Activated T-cell treated with anti-CD3 and anti-CD28 coated beads, Interleukin-2, amount 50 U/mL, for 4 hours (primary cell): ENCODE measurements around the gene ZFYVE21. TPM values are rescaled to one million over a fixed set of nuclear protein-coding genes. Genes with fewer than 3 reads are reported as not detected.

Source experiments
- ATAC-seq, 2 donors: fragments of 200-7000 bp; cut with Tn5 transposase; one replicate each; pipeline ENCODE4 v1.10.0; 2021
- DNase-seq: peaks from one replicate; pipeline ENCODE4 v3.0.0-alpha.2; 2020
- H3K27me3 Mint-ChIP-seq: one replicate; pipeline ENCODE4 v1.8.0; 2021; ENCODE audit warnings: low read depth, mixed read lengths
- H3K36me3 Mint-ChIP-seq: one replicate; pipeline ENCODE4 v1.8.0; 2022; ENCODE audit warnings: mixed read lengths; ENCODE audit not compliant: insufficient read depth
- H3K4me1 Mint-ChIP-seq: one replicate; pipeline ENCODE4 v1.8.0; 2021; ENCODE audit warnings: low read depth, mixed read lengths
- H3K4me3 Mint-ChIP-seq: one replicate; pipeline ENCODE4 v1.8.0; 2021; ENCODE audit warnings: mild to moderate bottlenecking, moderate library complexity, mixed read lengths
- H3K9me3 Mint-ChIP-seq: one replicate; pipeline ENCODE4 v1.8.0; 2021; ENCODE audit warnings: mixed read lengths
- total RNA-seq, 3 donors: library from RNA; stranded (reverse); gene quantifications; one replicate each; pipeline ENCODE4 v1.2.1, GENCODE V29; 2021

The ZFYVE21 gene
- total RNA-seq, 3 donors from 2014 or later: 13.6 to 19.1 (median 13.7) TPM

GRCh38 chr14:103719751-103720150 is 4.1 kb downstream of the ZFYVE21 start:
- H3K27me3 Mint-ChIP-seq: no peaks in the 10 kb centered on the region
- peaks cover 36% of the 10 kb centered on the region for H3K4me1 Mint-ChIP-seq
- no peaks in the 10 kb centered on the region for H3K36me3 Mint-ChIP-seq
- DNase-seq: no peak
- H3K4me3 Mint-ChIP-seq: no peak overlapping the region
- no peaks in the 10 kb centered on the region for H3K9me3 Mint-ChIP-seq
- no peak for ATAC-seq

DNA sequence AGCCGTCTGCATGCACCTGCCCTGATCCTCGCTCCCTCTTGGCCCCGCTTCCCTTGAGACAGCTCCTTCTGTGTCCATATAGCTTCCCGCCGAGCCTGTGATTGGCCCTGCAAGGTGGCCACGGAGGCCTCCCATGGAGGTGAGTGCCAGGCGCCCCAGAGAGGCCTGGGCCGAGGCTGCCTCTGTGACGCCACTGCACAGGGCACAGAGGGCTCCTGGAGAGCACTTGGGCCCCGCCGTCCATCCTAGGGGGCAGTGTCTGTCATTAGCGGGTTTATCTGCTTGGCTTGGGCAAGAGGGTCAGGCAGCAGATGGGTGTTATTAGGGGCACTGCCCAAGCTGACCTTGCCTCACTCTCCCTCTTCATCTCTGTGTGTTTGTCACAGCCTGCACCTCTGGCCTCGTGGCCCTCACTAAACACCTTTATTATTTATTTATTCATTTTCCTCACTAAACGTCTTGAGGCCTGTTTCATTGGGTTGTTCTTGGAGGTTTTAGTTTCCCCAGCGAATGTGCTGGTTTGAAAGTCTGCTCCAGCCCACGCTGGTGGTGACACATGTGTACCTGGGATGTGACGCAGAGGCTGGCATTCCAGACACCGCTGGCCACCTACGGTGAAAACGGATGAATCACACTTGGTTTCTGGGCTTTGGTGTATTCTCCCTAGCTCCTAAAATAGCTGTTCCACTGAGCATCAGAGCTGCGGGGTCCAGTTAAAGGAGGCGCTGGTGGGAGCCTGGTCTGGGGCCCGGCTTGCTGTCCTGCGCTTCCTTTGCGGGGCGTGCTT is 5.9 kb downstream of the ZFYVE21 start:
- Mint-ChIP-seq H3K9me3 (no peaks in the 10 kb centered on the region), H3K27me3 (no peaks in the 10 kb centered on the region), H3K4me1 (peaks cover 34% of the 10 kb centered on the region), H3K36me3 (no peaks in the 10 kb centered on the region), H3K4me3 (no peak overlapping the region)
- DNase-seq: no peak
- peak; percentile 62 for ATAC-seq

GRCh38 chr14:103723748-103724081 is 8.1 kb downstream of the ZFYVE21 start:
- no peaks in the 10 kb centered on the region for H3K27me3 Mint-ChIP-seq
- DNase-seq (no peak), ATAC-seq (no peak)
- H3K4me3 Mint-ChIP-seq: no peak overlapping the region
- peaks cover 16% of the 10 kb centered on the region for H3K4me1 Mint-ChIP-seq
- peaks cover 3% of the 10 kb centered on the region for H3K36me3 Mint-ChIP-seq
- H3K9me3 Mint-ChIP-seq: no peaks in the 10 kb centered on the region

DNA sequence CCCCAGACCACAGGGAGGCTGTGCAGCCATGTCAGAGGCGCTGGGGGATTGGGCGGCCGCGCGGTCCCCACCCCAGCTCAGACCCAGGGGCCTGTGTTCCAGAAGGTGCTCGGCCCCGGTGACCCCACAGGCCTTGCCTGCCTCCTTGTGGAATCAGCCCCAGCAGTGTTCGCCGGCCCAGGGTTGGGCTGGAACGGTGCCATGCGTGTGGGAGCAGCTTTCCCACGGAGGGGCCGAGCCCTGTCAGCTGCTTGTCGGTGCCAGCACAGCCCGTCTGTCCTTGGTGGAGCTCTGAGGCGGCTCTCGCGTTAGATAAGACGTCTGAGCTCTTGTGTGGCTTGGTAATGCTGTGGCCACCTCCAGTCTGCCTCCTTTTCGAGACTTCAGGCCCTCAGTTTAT is 8.5 kb downstream of the ZFYVE21 start:
- Mint-ChIP-seq H3K36me3 (peaks cover 7% of the 10 kb centered on the region), H3K4me3 (no peak overlapping the region), H3K27me3 (no peaks in the 10 kb centered on the region), H3K9me3 (no peaks in the 10 kb centered on the region), H3K4me1 (peaks cover 14% of the 10 kb centered on the region)
- ATAC-seq (no peak), DNase-seq (no peak)

DNA sequence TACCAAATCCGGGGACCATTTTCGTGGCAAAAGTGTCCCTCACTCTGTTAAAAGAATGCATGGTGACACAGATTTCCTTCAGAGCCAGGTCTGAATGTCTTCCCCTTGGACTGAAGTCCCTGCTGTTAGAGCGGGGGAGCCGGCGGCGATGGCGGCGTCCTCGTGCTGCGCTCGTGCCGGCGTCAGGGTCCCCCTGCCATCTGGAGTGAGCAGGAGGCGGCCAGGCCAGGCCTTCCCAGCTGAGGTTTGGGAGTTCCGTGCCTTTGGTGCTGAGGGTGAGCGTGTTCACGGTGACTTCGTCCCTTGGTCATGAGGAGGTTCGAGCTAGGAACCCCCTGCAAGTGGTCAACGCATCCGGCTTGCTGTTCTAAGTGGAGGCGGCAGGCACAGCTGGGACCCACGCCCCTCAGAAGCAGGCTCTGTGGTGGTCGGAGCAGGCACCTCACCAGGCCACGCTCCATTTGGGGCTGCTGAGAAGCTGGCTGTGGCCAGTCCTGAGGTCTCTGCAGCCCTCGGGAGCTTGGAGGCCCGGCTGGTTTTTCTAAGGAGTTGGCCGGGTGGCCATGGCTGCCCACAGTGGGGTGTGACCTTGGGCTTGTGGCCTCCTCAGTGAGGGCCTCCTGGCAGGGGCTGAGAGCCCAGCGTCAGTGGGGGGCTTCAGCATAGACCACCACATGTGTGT is 9.5 kb downstream of the ZFYVE21 start:
- Mint-ChIP-seq H3K27me3 (no peaks in the 10 kb centered on the region), H3K4me3 (no peak overlapping the region), H3K9me3 (no peaks in the 10 kb centered on the region), H3K36me3 (peaks cover 9% of the 10 kb centered on the region), H3K4me1 (peaks cover 9% of the 10 kb centered on the region)
- ATAC-seq (no peak), DNase-seq (no peak)

DNA sequence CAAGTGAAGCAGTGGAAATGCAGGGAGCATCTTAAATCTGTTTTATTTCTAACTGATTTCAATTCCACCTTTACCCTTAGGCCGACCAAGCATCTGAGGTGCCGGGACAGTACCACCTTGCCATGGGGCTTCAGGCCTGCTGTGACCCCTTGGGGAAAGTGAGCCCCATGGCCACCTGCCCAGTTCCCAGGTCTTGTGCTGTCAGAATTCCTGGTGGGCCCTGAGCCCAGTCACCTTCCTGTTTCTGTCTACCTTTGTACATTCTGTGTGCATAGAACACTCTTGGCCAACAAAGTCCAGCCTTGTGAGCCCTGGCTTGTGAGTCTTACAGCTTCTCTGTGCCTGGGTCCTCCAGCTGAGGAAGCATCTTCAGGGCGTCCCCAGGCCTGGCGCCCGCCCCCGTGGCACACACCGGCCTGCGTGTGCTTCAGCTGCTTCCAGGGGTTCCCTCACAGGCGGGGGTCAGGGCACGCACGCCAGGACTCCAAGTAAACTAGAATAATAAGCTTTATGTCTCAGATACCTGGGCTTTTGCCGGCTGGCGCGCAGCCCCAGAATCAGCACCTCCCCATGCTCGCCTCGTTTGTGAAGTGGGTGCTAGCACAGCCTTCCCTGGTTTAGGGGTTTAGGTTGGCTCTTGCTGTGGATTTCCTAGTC is 10.3 kb downstream of the ZFYVE21 start:
- Mint-ChIP-seq H3K4me3 (no peak overlapping the region), H3K9me3 (no peaks in the 10 kb centered on the region), H3K4me1 (peaks cover 7% of the 10 kb centered on the region), H3K36me3 (peaks cover 9% of the 10 kb centered on the region), H3K27me3 (no peaks in the 10 kb centered on the region)
- no peak for ATAC-seq
- no peak for DNase-seq

DNA sequence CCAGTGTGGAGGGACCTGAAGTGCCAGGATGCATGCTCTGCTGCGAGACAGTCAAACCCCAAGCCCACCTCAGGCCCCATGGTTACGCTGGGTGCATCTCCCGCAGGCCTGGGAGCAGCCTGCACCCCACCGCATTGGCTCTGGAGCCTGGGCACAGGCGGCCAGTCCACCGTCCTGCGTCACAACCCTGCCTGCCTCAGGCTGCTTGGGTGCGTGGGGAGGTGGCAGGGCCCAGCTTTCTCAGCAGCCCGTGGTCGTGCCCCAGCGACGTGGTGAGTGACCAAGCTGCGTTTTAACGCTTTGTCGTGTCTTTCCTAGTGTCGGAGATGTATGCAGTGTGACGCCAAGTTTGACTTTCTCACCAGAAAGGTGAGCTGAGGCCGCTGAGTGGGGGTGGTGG is 10.9 kb downstream of the ZFYVE21 start:
- Mint-ChIP-seq H3K9me3 (no peaks in the 10 kb centered on the region), H3K4me3 (no peak overlapping the region), H3K4me1 (peaks cover 6% of the 10 kb centered on the region), H3K27me3 (no peaks in the 10 kb centered on the region), H3K36me3 (peaks cover 9% of the 10 kb centered on the region)
- no peak for DNase-seq
- ATAC-seq: no peak

GRCh38 chr14:103727313-103727980 is 11.8 kb downstream of the ZFYVE21 start:
- Mint-ChIP-seq H3K27me3 (no peaks in the 10 kb centered on the region), H3K36me3 (peaks cover 9% of the 10 kb centered on the region), H3K9me3 (no peaks in the 10 kb centered on the region), H3K4me1 (peaks cover 1% of the 10 kb centered on the region), H3K4me3 (no peak overlapping the region)
- DNase-seq (no peak), ATAC-seq (no peak)

GRCh38 chr14:103728141-103728540 is 12.5 kb downstream of the ZFYVE21 start:
- Mint-ChIP-seq H3K4me1 (no peaks in the 10 kb centered on the region), H3K36me3 (peaks cover 13% of the 10 kb centered on the region), H3K9me3 (no peaks in the 10 kb centered on the region), H3K4me3 (no peak overlapping the region), H3K27me3 (no peaks in the 10 kb centered on the region)
- DNase-seq (no peak), ATAC-seq (no peak)

GRCh38 chr14:103728721-103729120 is 13.1 kb downstream of the ZFYVE21 start:
- H3K4me3 Mint-ChIP-seq: no peak overlapping the region
- DNase-seq (no peak), ATAC-seq (no peak)
- H3K36me3 Mint-ChIP-seq: peaks cover 13% of the 10 kb centered on the region
- no peaks in the 10 kb centered on the region for H3K27me3 Mint-ChIP-seq
- H3K9me3 Mint-ChIP-seq: no peaks in the 10 kb centered on the region
- H3K4me1 Mint-ChIP-seq: no peaks in the 10 kb centered on the region

DNA sequence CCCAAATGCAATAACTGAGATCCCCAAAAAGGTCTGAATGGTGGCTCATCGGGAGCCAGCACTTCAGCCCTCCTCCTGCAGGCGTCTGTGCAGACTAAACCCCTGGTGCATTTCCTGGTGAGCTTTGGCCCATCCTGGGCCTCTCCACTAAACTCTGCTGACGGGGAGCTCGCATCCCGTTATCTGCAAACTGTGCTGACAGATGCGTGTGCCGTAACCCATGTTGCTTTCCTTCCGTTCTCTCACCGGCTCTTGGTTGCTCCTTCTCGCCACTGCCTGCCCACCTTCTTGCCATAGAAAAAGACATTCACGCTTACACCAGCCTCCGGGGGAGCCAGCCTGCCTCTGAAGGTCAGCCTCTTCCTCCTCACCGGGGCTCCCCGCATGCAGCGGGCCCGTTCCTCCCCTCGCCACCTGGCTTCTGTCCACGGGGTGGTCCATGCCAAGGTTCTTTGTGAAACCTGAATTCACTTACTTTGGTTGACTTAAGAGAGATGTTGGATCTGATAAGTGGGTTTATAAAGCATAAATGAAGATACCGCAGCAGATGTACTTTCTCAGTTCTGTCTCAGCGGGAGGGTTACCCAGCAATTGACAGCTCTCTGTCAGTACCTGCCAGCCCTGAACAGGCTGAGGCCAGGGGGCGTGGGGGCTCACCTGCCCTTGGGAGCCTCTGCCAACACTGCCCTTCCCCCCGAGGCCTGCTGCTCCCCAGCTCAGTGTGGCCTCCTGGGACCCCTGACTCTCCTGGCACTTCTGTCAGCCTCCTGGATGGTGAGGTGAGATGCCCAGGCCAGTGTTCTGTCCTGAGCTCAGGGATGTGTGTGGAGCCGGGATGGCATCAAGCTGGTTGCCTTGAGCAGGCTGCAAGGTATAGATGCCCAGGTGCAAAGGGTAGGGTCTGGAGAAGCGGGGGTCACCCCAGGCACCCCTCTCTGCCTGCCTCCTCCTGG is 14.2 kb downstream of the ZFYVE21 start:
- Mint-ChIP-seq H3K9me3 (no peaks in the 10 kb centered on the region), H3K27me3 (no peaks in the 10 kb centered on the region), H3K4me3 (no peak overlapping the region), H3K4me1 (no peaks in the 10 kb centered on the region), H3K36me3 (peaks cover 13% of the 10 kb centered on the region)
- no peak for DNase-seq
- no peak for ATAC-seq

GRCh38 chr14:103730490-103731035 is 15.0 kb downstream of the ZFYVE21 start:
- DNase-seq (no peak), ATAC-seq (no peak)
- Mint-ChIP-seq H3K4me1 (no peaks in the 10 kb centered on the region), H3K36me3 (peaks cover 13% of the 10 kb centered on the region), H3K27me3 (no peaks in the 10 kb centered on the region), H3K4me3 (no peak overlapping the region), H3K9me3 (no peaks in the 10 kb centered on the region)

DNA sequence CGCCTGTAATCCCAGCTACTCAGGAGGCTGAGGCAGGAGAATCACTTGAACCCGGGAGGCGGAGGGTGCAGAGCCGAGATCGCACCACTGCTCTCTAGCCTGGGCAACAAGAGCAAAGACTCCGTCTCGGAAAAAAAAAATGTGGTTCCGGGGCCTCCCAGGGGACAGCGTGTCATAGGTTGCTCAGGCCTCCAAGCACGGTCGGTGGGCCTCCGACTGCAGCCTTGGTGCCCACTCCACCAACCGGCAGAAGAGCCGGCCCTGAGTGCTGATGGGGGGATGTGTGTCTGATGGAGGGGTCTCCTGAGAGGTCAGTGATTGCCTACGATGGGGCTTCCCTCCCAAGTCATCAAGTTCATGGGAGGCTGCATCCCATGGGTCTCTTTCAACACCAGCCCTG is 15.9 kb downstream of the ZFYVE21 start:
- H3K27me3 Mint-ChIP-seq: no peaks in the 10 kb centered on the region
- no peak for ATAC-seq
- no peaks in the 10 kb centered on the region for H3K9me3 Mint-ChIP-seq
- H3K4me3 Mint-ChIP-seq: no peak overlapping the region
- no peaks in the 10 kb centered on the region for H3K4me1 Mint-ChIP-seq
- H3K36me3 Mint-ChIP-seq: peaks cover 13% of the 10 kb centered on the region
- no peak for DNase-seq
